Activated CD8-positive, alpha-beta memory T cell treated with anti-CD3 and anti-CD28 coated beads, Interleukin-2, amount 50 U/mL, for 4 hours (primary cell): ENCODE results near the gene METTL18.

Source experiments
- DNase-seq: peaks from one replicate; pipeline ENCODE4 v3.0.0-alpha.2; 2020

Gene METTL18

GRCh38 chr1:169784102-169784501, 10.6 kb downstream of the METTL18 start:
- DNase-seq: no peak

DNA sequence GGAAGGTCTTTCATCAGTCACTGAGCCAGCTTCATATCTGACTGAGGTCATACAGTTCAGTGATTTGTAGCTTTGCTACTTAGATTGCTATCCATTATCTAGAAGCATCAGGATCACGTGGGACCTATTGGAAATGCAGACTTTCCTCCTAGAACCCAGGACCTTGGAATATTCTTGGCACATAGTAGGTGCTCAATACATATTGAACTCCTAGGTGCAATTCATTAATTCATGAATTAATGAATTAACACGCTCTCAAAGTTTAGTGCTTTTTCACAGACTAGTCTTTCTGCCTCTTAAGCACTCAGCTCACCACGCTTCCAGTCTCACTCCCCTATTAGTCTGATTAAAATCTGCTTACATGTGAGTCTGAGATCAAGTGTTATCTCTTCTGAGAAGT, 12.1 kb downstream of the METTL18 start:
- no peak for DNase-seq

DNA sequence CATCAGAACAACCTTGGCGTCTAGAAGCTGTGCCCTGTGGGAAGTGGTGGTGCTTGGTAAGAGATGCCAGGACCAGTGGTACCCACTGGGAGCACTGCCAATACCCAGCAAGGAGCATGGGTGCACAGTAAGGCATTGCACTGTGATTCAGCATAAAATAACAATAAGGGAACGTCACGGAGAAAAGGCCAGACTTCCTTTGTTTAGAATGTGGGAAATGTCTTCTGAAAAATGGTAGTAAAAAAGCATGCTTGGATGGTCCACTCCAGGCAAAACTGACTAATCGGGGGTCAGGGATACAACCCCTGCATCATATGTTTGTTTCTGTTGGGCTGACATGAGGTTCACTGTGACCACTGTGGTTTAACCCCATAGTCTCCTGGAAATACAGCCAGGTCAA, 14.7 kb downstream of the METTL18 start:
- no peak for DNase-seq

DNA sequence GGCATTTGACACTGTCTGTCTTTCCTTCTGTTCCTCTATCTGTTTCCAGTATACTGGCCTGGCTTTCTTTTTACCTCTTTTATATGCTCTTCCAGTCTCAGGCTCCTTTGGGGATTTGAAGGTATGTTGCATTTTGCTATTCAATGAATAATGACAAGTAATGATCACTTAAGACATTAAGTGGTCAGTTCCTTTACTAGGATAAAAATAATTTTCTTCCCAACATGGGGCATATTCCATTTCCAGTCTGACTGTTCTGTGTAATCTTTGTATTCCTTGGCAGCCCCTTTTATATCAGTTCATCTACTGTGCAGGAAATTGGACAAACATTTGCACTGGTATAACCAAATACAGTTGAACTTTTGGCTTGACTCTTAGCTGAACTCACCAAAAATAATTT, 15.6 kb downstream of the METTL18 start:
- DNase-seq: no peak

- DNase-seq: no peak
These were observed 18.3 kb downstream of the METTL18 start for GRCh38 chr1:169776440-169776839.

- DNase-seq: no peak
These were observed 26.5 kb downstream of the METTL18 start for GRCh38 chr1:169768161-169768560.

GRCh38 chr1:169765580-169766331, 29.0 kb downstream of the METTL18 start:
- no peak for DNase-seq

- DNase-seq: no peak
These were observed 29.8 kb downstream of the METTL18 start for GRCh38 chr1:169764919-169765318.

GRCh38 chr1:169762699-169763098, 32.0 kb downstream of the METTL18 start:
- DNase-seq: no peak

- DNase-seq: no peak
These were observed 35.7 kb downstream of the METTL18 start for GRCh38 chr1:169759038-169759437.

DNA sequence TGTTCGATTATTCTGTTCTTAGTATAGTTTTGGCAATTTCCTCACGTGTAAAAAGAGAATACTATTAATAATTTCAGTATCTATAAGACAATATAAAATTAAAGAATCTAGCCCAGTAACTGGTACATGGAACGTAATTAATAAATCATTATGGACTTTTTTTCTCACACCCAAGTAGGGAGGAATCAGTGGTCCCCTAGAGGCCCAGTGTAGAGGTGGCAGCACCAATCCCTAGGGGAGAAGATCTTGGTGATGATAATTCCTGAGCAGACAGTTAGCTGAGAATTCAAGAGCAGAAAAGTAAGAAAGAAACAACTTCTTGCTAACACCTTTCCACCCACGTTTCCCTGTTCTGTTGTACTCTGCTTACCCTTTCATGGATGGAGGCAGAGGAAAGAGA, 41.2 kb downstream of the METTL18 start:
- no peak for DNase-seq

DNA sequence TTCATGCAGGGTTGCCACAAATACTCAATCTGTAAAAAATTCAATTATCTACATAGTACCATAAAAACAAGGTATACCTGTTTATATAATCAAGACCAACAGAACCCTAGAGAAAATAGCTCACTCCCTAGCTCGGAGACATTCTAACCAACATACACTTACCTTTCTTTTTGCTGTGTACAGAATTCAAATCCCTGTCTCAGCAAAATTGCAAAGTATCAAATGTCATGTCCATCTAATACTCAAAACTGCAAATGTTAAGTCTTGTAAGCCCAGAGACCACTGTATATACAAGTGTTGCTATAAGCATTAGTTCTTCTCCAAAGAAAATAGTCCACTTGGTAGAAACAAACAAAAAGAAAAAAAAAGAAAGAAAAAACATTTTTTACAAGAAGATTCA, 44.7 kb downstream of the METTL18 start:
- no peak for DNase-seq

GRCh38 chr1:169746550-169746949, 48.2 kb downstream of the METTL18 start:
- DNase-seq: no peak

DNA sequence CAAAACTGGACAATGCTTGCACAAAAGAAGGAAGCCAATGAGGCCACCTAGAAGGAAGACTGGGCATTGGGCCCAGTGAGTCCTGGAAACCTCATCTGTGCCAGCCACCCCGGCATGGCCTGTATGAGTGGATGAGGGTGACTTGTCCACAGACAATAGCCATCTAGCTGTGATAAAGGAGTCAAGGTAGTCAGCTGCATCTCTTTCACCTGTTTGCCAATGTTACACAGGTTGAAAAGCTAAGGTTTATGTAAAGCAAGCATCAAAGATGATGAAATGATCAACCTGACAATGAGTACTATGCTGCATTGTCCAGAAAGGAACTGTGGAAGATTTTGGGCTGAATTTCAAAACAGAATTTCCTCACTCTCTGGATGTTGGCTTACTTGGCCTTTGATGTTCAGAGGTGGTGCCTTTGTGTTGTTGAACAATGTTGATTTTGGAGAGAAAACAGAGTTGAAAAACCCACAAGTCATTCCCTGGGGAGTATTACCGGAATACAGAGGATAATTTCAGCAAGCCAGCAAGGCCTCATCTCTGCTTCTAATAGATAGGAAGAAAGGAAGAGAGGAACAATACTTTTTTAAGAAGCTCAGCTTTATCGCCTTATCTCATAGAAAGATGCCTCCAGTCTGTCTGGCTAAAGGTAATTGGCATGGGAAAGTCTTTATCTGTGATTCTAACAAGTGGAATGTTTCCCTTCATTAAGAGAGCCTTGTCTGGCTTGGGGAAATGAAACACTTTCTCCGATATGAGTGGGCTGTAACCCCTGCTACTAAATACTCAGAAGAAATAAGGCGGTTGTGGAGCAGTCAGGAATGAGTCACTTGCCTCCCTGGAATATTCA, 49.5 kb downstream of the METTL18 start:
- DNase-seq: no peak
